PC-3 (cell line): ENCODE data around the gene SMOC2. TPM values are rescaled to one million over a fixed set of nuclear protein-coding genes. Genes with fewer than 3 reads are reported as not detected.
"Not testable (repeated sequence)": the region's sequence is repeated elsewhere in the genome, so short reads cannot be mapped to it uniquely, and the experiment has no call there.

Experiments used
- ATAC-seq: fragments of 200-7000 bp; cut with Tn5 transposase; 2 replicates; pipeline ENCODE4 v1.9.1; 2020; ENCODE audit warnings: mild to moderate bottlenecking, moderate library complexity
- BruUV-seq: library from RNA; stranded (reverse); fragments of 400-500 nt; replicated peaks from 2 replicates; lab custom pipeline; 2021; lab: Mats Ljungman, UMichigan
- CTCF ChIA-PET: fragments of 300-600 bp; sonication (Branson Sonifier 250); formaldehyde crosslinking; loops from one replicate; lab custom pipeline; 2022; ENCODE audit warnings: antibody characterized with exemption; lab: Charles Lee
- POLR2A ChIA-PET: fragments of 300-600 bp; sonication (Branson Sonifier 250); formaldehyde crosslinking; loops from one replicate; lab custom pipeline; 2022; ENCODE audit warnings: antibody characterized with exemption; ENCODE audit not compliant: unreplicated experiment; lab: Charles Lee
- DNase-seq: peaks from one replicate; pipeline ENCODE4 v3.0.0-alpha.2; 2015
- H2AFZ ChIP-seq: fragments of 300-600 bp; sonication (generic); 2 replicates; pipeline ENCODE4 v1.6.0; 2016; ENCODE audit warnings: antibody characterized with exemption, low read length
- H3F3A ChIP-seq: fragments of 300-600 bp; sonication (generic); one replicate; pipeline ENCODE4 v1.6.0; 2017; ENCODE audit warnings: antibody characterized with exemption, low read length, control low read depth, mild to moderate bottlenecking; ENCODE audit not compliant: unreplicated experiment
- H3K27ac ChIP-seq: fragments of 300-600 bp; sonication (generic); 2 replicates; pipeline ENCODE4 v1.5.1; 2016; ENCODE audit warnings: mild to moderate bottlenecking, low read length
- H3K27me3 ChIP-seq: fragments of 300-600 bp; sonication (generic); 2 replicates; pipeline ENCODE4 v1.6.1; 2016; ENCODE audit warnings: low read length, mixed read lengths
- H3K36me3 ChIP-seq: fragments of 300-600 bp; sonication (generic); 2 replicates; pipeline ENCODE4 v1.6.1; 2016; ENCODE audit warnings: low read depth, mixed run types, low read length, mixed read lengths
- H3K4me1 ChIP-seq: fragments of 300-600 bp; sonication (generic); 2 replicates; pipeline ENCODE4 v1.5.1; 2016; ENCODE audit warnings: low read length; ENCODE audit not compliant: insufficient read depth
- H3K4me2 ChIP-seq: fragments of 300-600 bp; sonication (generic); 2 replicates; pipeline ENCODE4 v1.6.0; 2016; ENCODE audit warnings: low read length
- H3K4me3 ChIP-seq: fragments of 300-600 bp; sonication (generic); 2 replicates; pipeline ENCODE4 v1.5.1; 2016; ENCODE audit warnings: mild to moderate bottlenecking, low read length, mixed read lengths
- H3K79me2 ChIP-seq: fragments of 300-600 bp; sonication (generic); 2 replicates; pipeline ENCODE4 v1.6.1; 2017; ENCODE audit warnings: low read length, mixed read lengths
- H3K9ac ChIP-seq: fragments of 300-600 bp; sonication (generic); 2 replicates; pipeline ENCODE4 v1.6.0; 2016; ENCODE audit warnings: mild to moderate bottlenecking, low read length
- H3K9me2 ChIP-seq: fragments of 300-600 bp; sonication (generic); replicated peaks from 2 replicates; pipeline ENCODE4 v1.6.1; 2016; ENCODE audit warnings: mixed run types, low read length, mixed read lengths
- H3K9me3 ChIP-seq: fragments of 300-600 bp; sonication (generic); 2 replicates; pipeline ENCODE4 v1.6.1; 2016; ENCODE audit warnings: low read length, mixed read lengths
- H4K20me1 ChIP-seq: fragments of 300-600 bp; sonication (generic); 2 replicates; pipeline ENCODE4 v1.6.1; 2016; ENCODE audit warnings: low read length, mixed read lengths
- EZH2 ChIP-seq: fragments of 300-600 bp; sonication (generic); IDR thresholded peaks from one replicate; pipeline ENCODE4 v1.6.1; 2017; ENCODE audit warnings: antibody characterized with exemption, mild to moderate bottlenecking, low read length; ENCODE audit not compliant: unreplicated experiment
- EZH2phosphoT487 ChIP-seq: fragments of 300-600 bp; sonication (generic); IDR thresholded peaks from 2 replicates; pipeline ENCODE4 v1.6.1; 2018; ENCODE audit warnings: mild to moderate bottlenecking, antibody characterized with exemption, low read length, borderline replicate concordance
- intact Hi-C: fragments of 100-400 bp; cut with micrococcal nuclease; formaldehyde crosslinking; loops from 2 replicates; pipeline ENCODE4 v1.9.0; 2023
- total RNA-seq: library from RNA; depleted of rRNA; stranded (reverse); fragments of >200 nt; gene quantifications from 2 replicates; pipeline ENCODE4 v1.2.3, GENCODE V29; 2014
- TF ChIP-seq, protein P1 (sequence below): fragments of 300-600 bp; sonication (generic); conservative IDR thresholded peaks from 2 replicates; pipeline ENCODE4 v1.5.1; 2017; ENCODE audit warnings: antibody characterized with exemption, low read depth, mild to moderate bottlenecking, low read length

Gene SMOC2
- total RNA-seq, 1 experiment from 2014 or later: not detected

DNA sequence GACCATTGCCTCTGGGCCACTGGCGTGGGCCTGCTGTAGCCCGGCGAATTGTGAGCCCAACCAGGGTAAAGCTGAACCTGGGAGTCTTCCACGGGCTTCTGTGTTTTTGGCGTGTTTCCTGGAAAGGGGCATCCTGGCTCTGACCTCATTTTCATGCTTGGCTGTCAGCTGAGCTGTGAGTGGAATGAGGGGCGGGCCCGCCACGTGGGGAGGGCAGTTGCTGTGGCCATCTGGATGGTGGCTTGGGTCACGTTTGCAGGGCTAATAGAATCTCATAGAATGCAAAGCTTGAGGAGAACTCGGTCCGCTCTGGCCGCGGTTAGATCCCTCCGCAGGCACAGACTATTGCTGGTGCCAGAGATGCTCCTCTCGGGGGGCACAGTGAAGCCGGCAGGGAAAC, 263.0 kb downstream of the SMOC2 start:
- H2AFZ ChIP-seq: no peak overlapping the region
- H3K79me2 ChIP-seq: no peaks in the 10 kb centered on the region
- no peak for ATAC-seq
- no peaks in the 10 kb centered on the region for H3F3A ChIP-seq
- H3K9me3 ChIP-seq: no peaks in the 10 kb centered on the region
- no peak overlapping the region for H3K27ac ChIP-seq
- no peaks in the 10 kb centered on the region for H3K9me2 ChIP-seq
- CTCF ChIA-PET: no interaction called here
- POLR2A ChIA-PET: no interaction called here
- intact Hi-C loops: no loop called here
- no peak for DNase-seq
- H3K4me3 ChIP-seq: no peak overlapping the region
- H3K27me3 ChIP-seq: peaks cover 16% of the 10 kb centered on the region; the same call in 1 of the 2 replicates
- TF ChIP-seq EZH2: no peak
- TF ChIP-seq, protein P1, sequence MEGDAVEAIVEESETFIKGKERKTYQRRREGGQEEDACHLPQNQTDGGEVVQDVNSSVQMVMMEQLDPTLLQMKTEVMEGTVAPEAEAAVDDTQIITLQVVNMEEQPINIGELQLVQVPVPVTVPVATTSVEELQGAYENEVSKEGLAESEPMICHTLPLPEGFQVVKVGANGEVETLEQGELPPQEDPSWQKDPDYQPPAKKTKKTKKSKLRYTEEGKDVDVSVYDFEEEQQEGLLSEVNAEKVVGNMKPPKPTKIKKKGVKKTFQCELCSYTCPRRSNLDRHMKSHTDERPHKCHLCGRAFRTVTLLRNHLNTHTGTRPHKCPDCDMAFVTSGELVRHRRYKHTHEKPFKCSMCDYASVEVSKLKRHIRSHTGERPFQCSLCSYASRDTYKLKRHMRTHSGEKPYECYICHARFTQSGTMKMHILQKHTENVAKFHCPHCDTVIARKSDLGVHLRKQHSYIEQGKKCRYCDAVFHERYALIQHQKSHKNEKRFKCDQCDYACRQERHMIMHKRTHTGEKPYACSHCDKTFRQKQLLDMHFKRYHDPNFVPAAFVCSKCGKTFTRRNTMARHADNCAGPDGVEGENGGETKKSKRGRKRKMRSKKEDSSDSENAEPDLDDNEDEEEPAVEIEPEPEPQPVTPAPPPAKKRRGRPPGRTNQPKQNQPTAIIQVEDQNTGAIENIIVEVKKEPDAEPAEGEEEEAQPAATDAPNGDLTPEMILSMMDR: no peak
- no peak for TF ChIP-seq EZH2phosphoT487
- no peak overlapping the region for H3K9ac ChIP-seq
- BruUV-seq: no TSS peak
- no peak overlapping the region for H3K4me2 ChIP-seq
- H4K20me1 ChIP-seq: no peaks in the 10 kb centered on the region
- H3K36me3 ChIP-seq: no peaks in the 10 kb centered on the region
- H3K4me1 ChIP-seq: no peaks in the 10 kb centered on the region

DNA sequence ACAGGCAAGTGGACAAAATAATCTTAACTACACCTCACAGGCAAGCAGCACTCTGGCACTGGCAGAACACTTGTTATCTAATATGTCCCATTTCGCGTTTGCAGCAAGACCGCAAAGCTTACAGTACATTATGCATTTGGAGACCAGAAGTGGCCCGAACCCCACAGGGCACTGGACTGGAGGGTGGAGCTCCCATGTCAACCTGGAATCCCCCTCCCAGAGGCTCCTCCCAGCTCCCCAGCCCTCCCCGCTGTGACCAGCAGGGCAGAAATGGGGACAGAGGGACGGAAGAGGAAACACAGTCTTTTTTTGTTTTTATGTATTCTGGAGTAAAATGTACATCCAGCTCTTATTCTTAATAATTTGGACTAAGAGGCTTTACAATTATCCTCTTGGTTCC, 263.7 kb downstream of the SMOC2 start:
- Histone ChIP-seq H3K36me3 (no peaks in the 10 kb centered on the region), H3K27me3 (peaks cover 16% of the 10 kb centered on the region; the same call in 1 of the 2 replicates), H3K4me3 (no peak overlapping the region), H3K27ac (no peak overlapping the region), H3K9me2 (no peaks in the 10 kb centered on the region), H4K20me1 (no peaks in the 10 kb centered on the region), H3K9ac (no peak overlapping the region), H3K4me2 (no peak overlapping the region), H3K79me2 (no peaks in the 10 kb centered on the region), H2AFZ (no peak overlapping the region), H3K4me1 (no peaks in the 10 kb centered on the region), H3K9me3 (no peaks in the 10 kb centered on the region), H3F3A (no peaks in the 10 kb centered on the region)
- TF ChIP-seq EZH2phosphoT487: no peak
- no peak for TF ChIP-seq EZH2
- ChIA-PET POLR2A (no interaction called here), CTCF (no interaction called here)
- ATAC-seq (no peak), DNase-seq (no peak)
- BruUV-seq: no TSS peak
- intact Hi-C loops: no loop called here

GRCh38 chr6:168705271-168705670, 264.3 kb downstream of the SMOC2 start:
- intact Hi-C loops, H3K4me1 ChIP-seq, POLR2A ChIA-PET, H3K36me3 ChIP-seq, BruUV-seq, H3F3A ChIP-seq, H4K20me1 ChIP-seq, H3K9me2 ChIP-seq, ATAC-seq, H3K4me2 ChIP-seq, H3K4me3 ChIP-seq, H3K79me2 ChIP-seq, H3K27ac ChIP-seq, H2AFZ ChIP-seq, H3K9ac ChIP-seq, H3K9me3 ChIP-seq, CTCF ChIA-PET, DNase-seq: not testable (repeated sequence)
- peaks cover 16% of the 10 kb centered on the region; the same call in 1 of the 2 replicates for H3K27me3 ChIP-seq
